ENCODE data around the gene MAP3K3. TPM values are rescaled to one million over a fixed set of nuclear protein-coding genes. Genes with fewer than 3 reads are reported as not detected.

MAP3K3 gene
- total and polyA plus RNA-seq, 9 of the 15 experiments (the other 6 are each of a cell fraction or from before 2014, with no cell fraction given) = 0.69 to 16.5 (median 12.1) TPM

- H3K4me3 ChIP-seq = no peak overlapping the region
- no peak overlapping the region for H2AFZ ChIP-seq (ENCODE audit: low read depth, low read length)
- FAIRE-seq = no peak
- ChIA-PET CTCF (ENCODE audit: low intra/inter-chr PET ratio) (no interaction called here), POLR2A (no interaction called here)
- no peaks in the 10 kb centered on the region for H4K20me1 ChIP-seq (replicated peaks; ENCODE audit: control insufficient read depth, insufficient read depth, low read length)
- intact Hi-C loops (cut with micrococcal nuclease) (no loop called here), in situ Hi-C loops (cut with MboI) (no loop called here)
- H3K27ac ChIP-seq (ENCODE audit: extremely low read depth, low read depth, low read length) = no peak overlapping the region
- no peaks in the 10 kb centered on the region for H3K4me1 ChIP-seq (replicated peaks in 1 of 2; ENCODE audit: control insufficient read depth in 2 of 2, insufficient read depth in 2 of 2, low read length in 2 of 2)
- no peaks in the 10 kb centered on the region for H3K9me3 ChIP-seq (replicated peaks; ENCODE audit: control insufficient read depth, insufficient read depth, low read depth, low read length)
- 64% methylated on average over 1 of the region's 1 CpG for WGBS (ENCODE audit: insufficient coverage, low coverage, missing lambda C conversion rate)
- no peaks in the 10 kb centered on the region for H3K79me2 ChIP-seq (ENCODE audit: control insufficient read depth, insufficient read depth, low read length)
- no peak for DNase-seq (ENCODE audit: extremely low read depth in 1 of 4, low spot score in 3 of 4)
- no peak overlapping the region for H3K9ac ChIP-seq (ENCODE audit: insufficient read depth in 1 of 2, low read depth in 2 of 2, low read length in 2 of 2)
- TF ChIP-seq ELK1 (CRISPR knock-in tag; IDR thresholded peaks at IDR 0.05) (no peak), NFXL1 (CRISPR knock-in tag; IDR thresholded peaks at IDR 0.05) (no peak), ZNF324 (CRISPR knock-in tag; IDR thresholded peaks at IDR 0.05) (no peak), MLX (CRISPR knock-in tag; conservative IDR thresholded peaks at IDR 0.05) (no peak), THAP7 (CRISPR knock-in tag; IDR thresholded peaks at IDR 0.05) (no peak), CBFB (CRISPR knock-in tag; IDR thresholded peaks at IDR 0.05) (no peak), ZNF696 (CRISPR knock-in tag; conservative IDR thresholded peaks at IDR 0.05) (no peak)
- BruUV-seq (replicated peaks) = no TSS peak
- no peak overlapping the region for H3K4me2 ChIP-seq (ENCODE audit: insufficient read depth, low read length)
- H3K36me3 ChIP-seq (ENCODE audit: control insufficient read depth, insufficient read depth, low read length) = peaks cover 24% of the 10 kb centered on the region; the same call in 2 of the 3 replicates
- H3K9me1 ChIP-seq (ENCODE audit: control insufficient read depth, insufficient read depth, low read length) = no peaks in the 10 kb centered on the region
- H3K27me3 ChIP-seq (ENCODE audit: control insufficient read depth in 2 of 2, insufficient read depth in 2 of 2, low read length in 2 of 2) = no peaks in the 10 kb centered on the region
- no peak for ATAC-seq
Observed at GRCh38 chr17:63649813-63650212, 27.6 kb downstream of the MAP3K3 start.
